Activated CD8-positive, alpha-beta T cell treated with anti-CD3 and anti-CD28 coated beads for 36 hours (primary cell): ENCODE results near the gene PSPN. TPM values are rescaled to one million over a fixed set of nuclear protein-coding genes. Genes with fewer than 3 reads are reported as not detected.

Experiments
- ATAC-seq: fragments of 200-7000 bp; cut with Tn5 transposase; one replicate; pipeline ENCODE4 v1.10.0; 2021; ENCODE audit warnings: mild to moderate bottlenecking, moderate library complexity
- CTCF ChIA-PET: fragments of 350-600 bp; sonication (Branson Sonifier 250); formaldehyde crosslinking; loops from one replicate; lab custom pipeline; 2021; ENCODE audit warnings: antibody characterized with exemption; lab: Charles Lee
- POLR2A ChIA-PET: fragments of 350-600 bp; sonication (Branson Sonifier 250); formaldehyde crosslinking; loops from one replicate; lab custom pipeline; 2021; ENCODE audit warnings: antibody characterized with exemption; lab: Charles Lee
- DNase-seq: peaks from one replicate; pipeline ENCODE4 v3.0.0-alpha.2; 2020
- H3K27ac Mint-ChIP-seq: one replicate; pipeline ENCODE4 v1.8.0; 2021; ENCODE audit warnings: mild to moderate bottlenecking, mixed read lengths
- H3K27me3 Mint-ChIP-seq: one replicate; pipeline ENCODE4 v1.8.0; 2021; ENCODE audit warnings: mixed read lengths
- H3K36me3 Mint-ChIP-seq: one replicate; pipeline ENCODE4 v1.8.0; 2021; ENCODE audit warnings: low read depth, mixed read lengths
- H3K4me1 Mint-ChIP-seq: one replicate; pipeline ENCODE4 v1.8.0; 2021; ENCODE audit warnings: low read depth, mixed read lengths
- H3K4me3 Mint-ChIP-seq: one replicate; pipeline ENCODE4 v1.8.0; 2021; ENCODE audit warnings: mild to moderate bottlenecking, moderate library complexity, mixed read lengths
- H3K9me3 Mint-ChIP-seq: one replicate; pipeline ENCODE4 v1.8.0; 2021; ENCODE audit warnings: mixed read lengths
- CTCF ChIP-seq: fragments of 200-600 bp; IDR thresholded peaks from one replicate; pipeline ENCODE4 v1.8.0; 2022; ENCODE audit warnings: antibody characterized with exemption, mild to moderate bottlenecking
- intact Hi-C: fragments of 100-400 bp; cut with micrococcal nuclease; formaldehyde crosslinking; loops from one replicate; pipeline ENCODE4 v1.10.0; 2022
- total RNA-seq, 2 experiments: library from RNA; stranded (reverse); gene quantifications; one replicate each; pipeline ENCODE4 v1.2.3, GENCODE V29; 2021

PSPN gene
- total RNA-seq, 2 experiments from 2014 or later = 1.2 to 1.4 TPM

DNA sequence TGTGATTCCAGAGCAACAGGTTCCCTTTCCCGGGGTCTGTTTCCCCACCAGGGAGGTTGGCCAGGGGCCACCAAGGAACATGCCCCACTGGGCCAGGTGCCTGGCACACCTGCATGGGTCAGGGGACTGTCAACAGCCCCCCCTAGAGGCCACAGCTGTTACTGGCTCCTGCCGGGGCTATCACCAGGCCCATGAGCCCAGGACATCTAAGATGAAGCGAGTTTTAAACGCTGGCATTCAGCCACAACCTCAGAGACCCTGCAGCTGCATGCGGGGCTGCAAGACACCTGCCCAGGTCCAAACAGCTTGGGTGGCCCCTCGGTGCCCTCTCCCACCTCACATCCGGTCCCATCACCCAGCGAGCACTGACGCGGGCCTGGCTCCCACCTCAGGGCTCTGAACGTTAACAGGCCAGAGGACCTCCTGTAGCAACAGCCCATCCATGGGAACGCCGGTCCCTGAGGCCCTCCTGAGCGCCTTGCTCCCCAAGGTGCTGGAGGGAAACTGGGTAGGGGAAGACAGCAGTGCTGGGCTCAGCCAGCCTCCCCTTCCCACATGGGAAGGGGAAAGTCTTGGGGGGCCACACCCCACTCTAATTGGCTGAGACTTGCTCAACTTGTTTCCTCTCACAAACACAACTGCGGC, 36.8 kb upstream of the PSPN start:
- peak; percentile 71 for DNase-seq
- ATAC-seq = peak; percentile 83
- H3K27ac Mint-ChIP-seq = no peak overlapping the region
- H3K27me3 Mint-ChIP-seq = no peaks in the 10 kb centered on the region
- intact Hi-C loops = no loop called here
- TF ChIP-seq CTCF = peak; percentile 85
- ChIA-PET CTCF (interaction anchor here (1.0 to 1.7 kb wide), 2 partner anchors 19 to 40 kb away, joined by 3 to 5 read pairs; partner anchors contain the start of gene ALKBH7), POLR2A (interaction anchor here (0.9 to 3.3 kb wide), 7 partner anchors 8 to 34 kb away, joined by 3 to 17 read pairs (median 4); partner anchors contain the start of genes GTF2F1 and KHSRP)
- no peaks in the 10 kb centered on the region for H3K9me3 Mint-ChIP-seq
- H3K4me1 Mint-ChIP-seq = no peaks in the 10 kb centered on the region
- no peak overlapping the region for H3K4me3 Mint-ChIP-seq
- H3K36me3 Mint-ChIP-seq = peaks cover 23% of the 10 kb centered on the region

DNA sequence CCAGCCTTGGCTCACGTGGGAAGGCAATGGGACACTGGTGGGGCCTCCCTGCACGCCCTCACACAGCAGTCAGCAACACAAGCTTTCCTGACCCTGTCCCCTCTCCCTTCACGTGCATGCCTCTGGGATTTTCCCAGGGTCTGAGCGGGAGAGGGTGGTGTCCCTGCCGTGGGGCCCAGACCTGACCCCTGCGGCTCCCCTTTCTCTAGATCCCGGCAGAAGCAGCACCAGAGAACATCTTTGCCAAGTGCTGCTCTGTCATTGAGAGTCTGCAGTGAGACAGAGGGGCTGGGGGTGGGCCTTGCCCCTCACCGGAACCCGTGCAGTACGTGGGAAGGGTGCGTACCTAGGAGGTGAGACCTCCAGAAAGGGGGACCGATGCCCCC, 36.3 kb upstream of the PSPN start:
- ATAC-seq = peak; percentile 17
- no peak for TF ChIP-seq CTCF
- POLR2A ChIA-PET = interaction anchor here (1.1 to 3.3 kb wide), 6 partner anchors 9 to 33 kb away, joined by 3 to 17 read pairs (median 4); partner anchors contain the start of gene GTF2F1
- DNase-seq = no peak
- no peak overlapping the region for H3K4me3 Mint-ChIP-seq
- H3K27me3 Mint-ChIP-seq = no peaks in the 10 kb centered on the region
- no peak overlapping the region for H3K27ac Mint-ChIP-seq
- no peaks in the 10 kb centered on the region for H3K4me1 Mint-ChIP-seq
- no peaks in the 10 kb centered on the region for H3K9me3 Mint-ChIP-seq
- intact Hi-C loops = no loop called here
- peaks cover 18% of the 10 kb centered on the region for H3K36me3 Mint-ChIP-seq
- CTCF ChIA-PET = interaction anchor here (1.0 to 1.7 kb wide), 2 partner anchors 18 to 39 kb away, joined by 3 to 5 read pairs; partner anchors contain the start of gene ALKBH7

DNA sequence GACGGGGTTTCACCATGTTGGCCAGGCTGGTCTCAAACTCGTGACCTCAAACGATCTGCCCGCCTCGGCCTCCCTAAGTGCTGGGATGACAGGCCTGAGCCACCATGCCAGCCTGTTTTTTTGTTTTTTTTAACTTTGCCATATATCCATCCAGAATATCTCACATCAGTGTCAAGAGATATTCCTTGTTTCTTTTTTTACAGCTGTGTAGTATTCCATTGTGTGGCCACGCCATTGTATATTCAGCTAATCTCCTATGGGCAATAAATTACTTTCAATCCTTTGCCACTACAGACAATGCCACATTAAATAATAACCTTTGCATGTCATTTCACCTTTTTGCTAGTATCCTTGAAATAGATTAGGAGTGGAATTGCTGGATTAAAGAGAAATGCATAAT, 33.6 kb upstream of the PSPN start:
- intact Hi-C loops = no loop called here
- CTCF ChIA-PET = no interaction called here
- H3K9me3 Mint-ChIP-seq = no peaks in the 10 kb centered on the region
- DNase-seq = no peak
- no peak overlapping the region for H3K27ac Mint-ChIP-seq
- POLR2A ChIA-PET = no interaction called here
- no peak overlapping the region for H3K4me3 Mint-ChIP-seq
- TF ChIP-seq CTCF = no peak
- ATAC-seq = no peak
- H3K36me3 Mint-ChIP-seq = peaks cover 8% of the 10 kb centered on the region
- no peaks in the 10 kb centered on the region for H3K27me3 Mint-ChIP-seq
- no peaks in the 10 kb centered on the region for H3K4me1 Mint-ChIP-seq

- no peak for DNase-seq
- Mint-ChIP-seq H3K36me3 (no peaks in the 10 kb centered on the region), H3K27ac (no peak overlapping the region), H3K4me3 (no peak overlapping the region), H3K27me3 (no peaks in the 10 kb centered on the region), H3K4me1 (no peaks in the 10 kb centered on the region), H3K9me3 (no peaks in the 10 kb centered on the region)
- POLR2A ChIA-PET = interaction anchor here (1.5 kb wide), 1 partner anchor 19 kb away, joined by 4 read pairs; the partner anchor contains the start of gene KHSRP
- no peak for ATAC-seq
- no peak for TF ChIP-seq CTCF
- CTCF ChIA-PET = no interaction called here
- intact Hi-C loops = no loop called here
Observed at GRCh38 chr19:6406401-6406800, 30.7 kb upstream of the PSPN start.
